Activated CD4-positive, CD25-positive, alpha-beta regulatory T cell (primary cell): ENCODE results near the gene METTL18.

Experiments
- DNase-seq, 4 experiments: peaks; one replicate each; lab custom pipeline; 2025; lab: John Stamatoyannopoulos, UW

The METTL18 gene

DNA sequence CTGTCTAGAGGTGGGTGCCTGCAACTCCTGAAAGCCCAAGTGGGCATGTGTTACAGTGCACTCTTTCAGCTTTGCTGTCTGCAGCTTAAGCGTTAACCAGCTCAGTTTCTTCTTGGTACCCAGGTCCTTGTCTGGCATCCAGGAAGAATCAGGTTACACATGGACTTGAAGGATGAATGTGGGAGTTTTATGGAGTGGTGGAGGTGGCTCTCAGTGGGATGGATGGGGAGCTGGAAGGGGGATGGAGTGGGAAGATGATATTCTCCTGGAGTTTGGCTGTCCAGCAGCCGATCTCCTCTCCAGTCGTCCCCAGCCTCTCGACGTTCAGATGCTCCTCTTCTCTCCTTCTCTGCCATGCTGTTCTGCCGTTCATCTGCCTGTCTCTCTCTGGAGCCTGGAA, 9.4 kb downstream of the METTL18 start:
- no peak for DNase-seq

DNA sequence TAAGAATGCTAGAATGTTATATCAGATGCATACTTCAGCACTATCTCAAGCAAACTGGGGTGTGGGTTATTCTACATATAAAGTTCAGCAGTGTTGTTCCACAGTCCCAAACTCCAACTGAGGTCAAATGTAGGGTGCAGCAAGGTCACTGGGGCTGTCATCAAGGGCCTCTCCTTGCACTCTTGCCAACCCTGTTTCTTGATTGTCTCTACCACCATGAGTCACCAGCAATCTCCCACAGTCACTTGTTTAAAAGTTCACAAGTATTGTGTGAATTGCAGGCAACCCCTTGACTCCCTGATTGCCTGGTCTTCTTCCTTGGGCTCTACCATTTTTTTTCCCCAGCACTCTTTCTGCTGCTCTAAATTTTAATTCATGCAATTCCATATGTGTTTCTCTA, 10.6 kb downstream of the METTL18 start:
- DNase-seq, result no peak

DNA sequence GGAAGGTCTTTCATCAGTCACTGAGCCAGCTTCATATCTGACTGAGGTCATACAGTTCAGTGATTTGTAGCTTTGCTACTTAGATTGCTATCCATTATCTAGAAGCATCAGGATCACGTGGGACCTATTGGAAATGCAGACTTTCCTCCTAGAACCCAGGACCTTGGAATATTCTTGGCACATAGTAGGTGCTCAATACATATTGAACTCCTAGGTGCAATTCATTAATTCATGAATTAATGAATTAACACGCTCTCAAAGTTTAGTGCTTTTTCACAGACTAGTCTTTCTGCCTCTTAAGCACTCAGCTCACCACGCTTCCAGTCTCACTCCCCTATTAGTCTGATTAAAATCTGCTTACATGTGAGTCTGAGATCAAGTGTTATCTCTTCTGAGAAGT, 12.1 kb downstream of the METTL18 start:
- no peak for DNase-seq

DNA sequence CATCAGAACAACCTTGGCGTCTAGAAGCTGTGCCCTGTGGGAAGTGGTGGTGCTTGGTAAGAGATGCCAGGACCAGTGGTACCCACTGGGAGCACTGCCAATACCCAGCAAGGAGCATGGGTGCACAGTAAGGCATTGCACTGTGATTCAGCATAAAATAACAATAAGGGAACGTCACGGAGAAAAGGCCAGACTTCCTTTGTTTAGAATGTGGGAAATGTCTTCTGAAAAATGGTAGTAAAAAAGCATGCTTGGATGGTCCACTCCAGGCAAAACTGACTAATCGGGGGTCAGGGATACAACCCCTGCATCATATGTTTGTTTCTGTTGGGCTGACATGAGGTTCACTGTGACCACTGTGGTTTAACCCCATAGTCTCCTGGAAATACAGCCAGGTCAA, 14.7 kb downstream of the METTL18 start:
- DNase-seq, result no peak

DNA sequence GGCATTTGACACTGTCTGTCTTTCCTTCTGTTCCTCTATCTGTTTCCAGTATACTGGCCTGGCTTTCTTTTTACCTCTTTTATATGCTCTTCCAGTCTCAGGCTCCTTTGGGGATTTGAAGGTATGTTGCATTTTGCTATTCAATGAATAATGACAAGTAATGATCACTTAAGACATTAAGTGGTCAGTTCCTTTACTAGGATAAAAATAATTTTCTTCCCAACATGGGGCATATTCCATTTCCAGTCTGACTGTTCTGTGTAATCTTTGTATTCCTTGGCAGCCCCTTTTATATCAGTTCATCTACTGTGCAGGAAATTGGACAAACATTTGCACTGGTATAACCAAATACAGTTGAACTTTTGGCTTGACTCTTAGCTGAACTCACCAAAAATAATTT, 15.6 kb downstream of the METTL18 start:
- no peak for DNase-seq

DNA sequence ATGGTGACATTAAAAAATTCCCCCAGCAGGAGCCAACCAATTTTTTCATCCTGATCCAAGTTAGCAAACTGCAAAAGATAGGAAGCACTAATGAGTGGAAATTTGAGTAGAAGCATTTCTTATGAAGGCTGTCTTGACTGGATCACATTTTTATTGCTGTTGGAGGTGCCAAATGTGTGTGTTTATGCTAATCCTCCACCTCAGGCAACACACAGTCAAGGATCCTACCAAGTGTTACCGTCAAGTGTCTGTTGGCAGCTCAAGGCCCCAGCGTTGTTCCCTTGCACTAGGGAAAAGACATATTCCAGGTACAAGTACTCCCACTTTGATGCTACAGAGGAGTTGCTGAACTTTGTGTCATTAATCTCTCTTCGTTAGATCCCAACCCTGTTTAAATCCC, 18.3 kb downstream of the METTL18 start:
- DNase-seq, result no peak

DNA sequence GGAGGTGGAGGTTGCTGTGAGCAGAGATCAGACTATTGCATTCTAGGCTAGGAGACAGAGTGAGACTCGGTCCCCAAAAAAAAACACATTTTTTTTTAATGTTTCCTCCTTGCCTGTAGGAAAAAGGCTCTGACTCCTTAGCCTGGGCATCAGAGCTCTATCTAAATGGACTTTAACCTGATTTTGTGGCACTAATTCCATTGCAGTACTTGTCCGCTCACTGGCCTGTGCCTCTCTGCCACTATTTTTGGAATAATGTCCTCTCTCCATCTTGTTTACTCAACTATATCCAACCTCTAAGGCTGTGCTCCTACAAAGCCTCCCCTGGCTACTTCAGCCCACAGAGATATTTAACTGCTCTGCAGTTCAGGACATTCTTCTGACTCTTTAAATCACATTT, 26.5 kb downstream of the METTL18 start:
- no peak for DNase-seq

DNA sequence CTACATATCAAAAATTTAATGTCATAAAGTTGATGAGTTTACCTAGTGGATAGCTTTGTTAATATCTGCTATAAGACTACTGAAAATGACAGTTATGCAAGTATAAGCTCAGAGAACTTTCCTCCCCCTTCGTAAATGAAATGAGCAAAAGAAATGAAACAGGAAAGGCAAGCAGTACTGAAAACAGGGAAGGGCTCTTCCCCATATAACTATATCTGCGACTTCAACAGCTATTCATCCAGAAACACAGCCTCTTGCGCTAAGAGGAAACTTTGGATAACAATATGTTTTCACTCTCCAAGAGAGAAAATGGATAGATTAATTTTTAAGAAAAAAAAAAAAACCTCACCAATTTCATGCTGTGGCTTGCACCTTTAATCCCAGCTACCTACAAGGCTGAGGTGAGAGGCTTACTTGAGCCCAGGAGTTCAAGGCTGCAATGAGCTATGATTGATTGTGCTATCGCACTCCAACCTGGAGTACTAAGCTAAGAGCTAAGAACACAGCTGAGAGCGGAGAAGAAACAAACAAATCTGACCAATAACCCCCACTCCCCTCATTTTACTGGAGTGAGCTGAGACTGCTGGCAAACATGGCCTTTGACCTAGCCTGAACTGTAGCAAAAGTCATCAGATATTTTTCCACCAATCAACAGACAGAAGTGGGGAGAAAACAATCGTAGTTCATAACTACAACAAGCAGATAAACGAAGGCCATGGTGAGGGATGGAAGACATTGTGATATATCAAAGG, 29.0 kb downstream of the METTL18 start:
- DNase-seq, result no peak

DNA sequence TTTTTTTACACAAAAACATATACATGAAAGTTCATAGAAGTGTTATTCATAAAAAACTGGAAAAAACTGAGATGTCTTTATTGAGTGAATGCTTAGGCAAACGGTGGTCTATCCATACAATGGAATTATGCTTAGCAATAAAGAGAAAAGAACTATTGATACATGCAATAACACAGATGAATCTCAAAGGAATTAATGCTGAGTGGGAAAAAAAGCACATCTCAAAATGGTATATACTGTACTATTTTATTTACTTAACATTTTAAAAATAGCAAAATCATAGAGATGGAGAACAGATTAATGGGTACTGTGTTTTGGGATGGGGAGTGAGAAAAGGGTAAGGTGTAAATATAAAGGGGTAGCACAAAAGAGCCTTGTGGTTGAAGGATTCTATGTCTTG, 29.8 kb downstream of the METTL18 start:
- DNase-seq, result no peak

DNA sequence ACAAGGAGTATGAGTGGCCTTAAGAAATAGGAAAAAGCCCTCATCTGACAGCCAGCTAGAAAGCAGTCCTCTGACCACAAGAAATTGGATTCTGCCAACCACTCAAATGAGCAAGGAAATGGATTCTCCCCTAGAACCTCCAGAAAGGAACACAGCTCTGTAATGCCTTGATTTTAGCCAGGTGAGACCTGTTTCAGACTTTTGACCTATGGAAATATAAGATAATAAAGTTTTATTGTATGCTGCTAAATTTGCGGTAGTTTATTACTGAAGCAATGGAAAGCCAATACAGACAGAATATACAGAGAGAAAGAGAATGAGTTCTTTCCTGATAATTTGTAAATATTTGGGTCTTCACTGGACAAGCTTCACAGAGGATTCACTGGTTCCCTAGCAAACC, 32.0 kb downstream of the METTL18 start:
- no peak for DNase-seq

DNA sequence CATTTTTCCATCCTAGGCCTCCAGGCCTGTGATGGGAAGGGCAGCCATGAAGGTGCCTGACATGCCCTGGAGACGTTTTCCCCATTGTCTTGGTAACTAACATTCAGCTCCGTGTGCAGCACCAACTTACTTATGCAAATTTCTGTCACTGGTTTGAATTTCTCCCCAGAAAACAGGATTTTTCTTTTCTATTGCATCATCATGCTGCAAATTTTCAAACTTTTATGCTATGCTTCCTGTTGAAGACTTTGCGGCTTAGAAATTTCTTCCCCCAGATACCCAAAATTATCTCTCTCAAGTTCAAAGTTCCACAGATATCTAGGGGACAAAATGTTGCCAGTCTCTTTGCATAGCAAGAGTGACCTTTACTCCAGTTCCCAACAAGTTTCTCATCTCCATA, 35.7 kb downstream of the METTL18 start:
- no peak for DNase-seq

DNA sequence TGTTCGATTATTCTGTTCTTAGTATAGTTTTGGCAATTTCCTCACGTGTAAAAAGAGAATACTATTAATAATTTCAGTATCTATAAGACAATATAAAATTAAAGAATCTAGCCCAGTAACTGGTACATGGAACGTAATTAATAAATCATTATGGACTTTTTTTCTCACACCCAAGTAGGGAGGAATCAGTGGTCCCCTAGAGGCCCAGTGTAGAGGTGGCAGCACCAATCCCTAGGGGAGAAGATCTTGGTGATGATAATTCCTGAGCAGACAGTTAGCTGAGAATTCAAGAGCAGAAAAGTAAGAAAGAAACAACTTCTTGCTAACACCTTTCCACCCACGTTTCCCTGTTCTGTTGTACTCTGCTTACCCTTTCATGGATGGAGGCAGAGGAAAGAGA, 41.2 kb downstream of the METTL18 start:
- no peak for DNase-seq

DNA sequence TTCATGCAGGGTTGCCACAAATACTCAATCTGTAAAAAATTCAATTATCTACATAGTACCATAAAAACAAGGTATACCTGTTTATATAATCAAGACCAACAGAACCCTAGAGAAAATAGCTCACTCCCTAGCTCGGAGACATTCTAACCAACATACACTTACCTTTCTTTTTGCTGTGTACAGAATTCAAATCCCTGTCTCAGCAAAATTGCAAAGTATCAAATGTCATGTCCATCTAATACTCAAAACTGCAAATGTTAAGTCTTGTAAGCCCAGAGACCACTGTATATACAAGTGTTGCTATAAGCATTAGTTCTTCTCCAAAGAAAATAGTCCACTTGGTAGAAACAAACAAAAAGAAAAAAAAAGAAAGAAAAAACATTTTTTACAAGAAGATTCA, 44.7 kb downstream of the METTL18 start:
- no peak for DNase-seq

DNA sequence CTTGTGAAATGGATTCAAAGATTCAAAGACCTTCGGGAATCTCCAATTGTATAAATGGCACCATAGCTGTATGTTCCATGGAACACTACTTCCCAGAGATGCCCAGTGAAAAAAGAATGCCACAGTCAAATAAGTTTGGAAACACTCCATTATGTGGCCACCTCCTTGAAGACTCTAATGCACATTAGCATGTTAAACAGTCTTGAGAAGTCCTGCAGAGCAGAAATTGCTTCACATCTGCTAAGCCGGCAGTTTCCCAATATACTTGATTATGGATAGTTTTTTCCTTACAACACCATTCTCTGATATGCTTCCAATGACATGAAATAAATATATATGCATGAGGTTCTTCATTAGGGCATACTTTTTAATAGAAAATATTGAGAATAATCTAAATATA, 48.2 kb downstream of the METTL18 start:
- no peak for DNase-seq

DNA sequence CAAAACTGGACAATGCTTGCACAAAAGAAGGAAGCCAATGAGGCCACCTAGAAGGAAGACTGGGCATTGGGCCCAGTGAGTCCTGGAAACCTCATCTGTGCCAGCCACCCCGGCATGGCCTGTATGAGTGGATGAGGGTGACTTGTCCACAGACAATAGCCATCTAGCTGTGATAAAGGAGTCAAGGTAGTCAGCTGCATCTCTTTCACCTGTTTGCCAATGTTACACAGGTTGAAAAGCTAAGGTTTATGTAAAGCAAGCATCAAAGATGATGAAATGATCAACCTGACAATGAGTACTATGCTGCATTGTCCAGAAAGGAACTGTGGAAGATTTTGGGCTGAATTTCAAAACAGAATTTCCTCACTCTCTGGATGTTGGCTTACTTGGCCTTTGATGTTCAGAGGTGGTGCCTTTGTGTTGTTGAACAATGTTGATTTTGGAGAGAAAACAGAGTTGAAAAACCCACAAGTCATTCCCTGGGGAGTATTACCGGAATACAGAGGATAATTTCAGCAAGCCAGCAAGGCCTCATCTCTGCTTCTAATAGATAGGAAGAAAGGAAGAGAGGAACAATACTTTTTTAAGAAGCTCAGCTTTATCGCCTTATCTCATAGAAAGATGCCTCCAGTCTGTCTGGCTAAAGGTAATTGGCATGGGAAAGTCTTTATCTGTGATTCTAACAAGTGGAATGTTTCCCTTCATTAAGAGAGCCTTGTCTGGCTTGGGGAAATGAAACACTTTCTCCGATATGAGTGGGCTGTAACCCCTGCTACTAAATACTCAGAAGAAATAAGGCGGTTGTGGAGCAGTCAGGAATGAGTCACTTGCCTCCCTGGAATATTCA, 49.5 kb downstream of the METTL18 start:
- DNase-seq, result no peak
